ENCODE results near the gene SFXN5. TPM values are rescaled to one million over a fixed set of nuclear protein-coding genes. Genes with fewer than 3 reads are reported as not detected.

The SFXN5 gene
- total and polyA plus RNA-seq, 2 donors (not counting 3 experiments of a cell fraction or from before 2014, with no cell fraction given), result 18.7 to 28.6 TPM

GRCh38 chr2:72980535-72981217, 90.8 kb downstream of the SFXN5 start:
- H3K9ac ChIP-seq (replicated peaks; ENCODE audit: extremely low read depth, insufficient read depth, low read length), result no peak overlapping the region
- no peaks in the 10 kb centered on the region for H4K20me1 ChIP-seq (replicated peaks; ENCODE audit: control insufficient read depth, extremely low read depth, insufficient read depth, low read length)
- ChIA-PET POLR2A (interaction anchor here (0.6 kb wide), 1 partner anchor 864 kb away, joined by 3 read pairs; no protein-coding TSS in a partner anchor), CTCF (interaction anchor here (1.0 to 1.6 kb wide), 3 partner anchors 87 to 176 kb away, joined by 3 to 10 read pairs (median 5); no protein-coding TSS in a partner anchor)
- H3K27ac ChIP-seq (ENCODE audit: insufficient read depth, low read depth, low read length), result no peak overlapping the region
- no peaks in the 10 kb centered on the region for H3K9me1 ChIP-seq (replicated peaks; ENCODE audit: control insufficient read depth, extremely low read depth, insufficient read depth, low read length)
- dilution Hi-C loops (cut with MboI; ENCODE audit: extremely low pct_ligation_motif_present, low sequenced_read_pairs) (no loop called here), intact Hi-C loops (cut with micrococcal nuclease) (no loop called here)
- no peaks in the 10 kb centered on the region for H3K79me2 ChIP-seq (ENCODE audit: control insufficient read depth, insufficient read depth, low read length)
- no peaks in the 10 kb centered on the region for H3K27me3 ChIP-seq (ENCODE audit: control insufficient read depth in 2 of 2, insufficient read depth in 2 of 2, low read length in 2 of 2)
- H3K36me3 ChIP-seq (ENCODE audit: control insufficient read depth in 2 of 2, extremely low read depth in 1 of 2, insufficient read depth in 2 of 2, low read length in 2 of 2), result no peaks in the 10 kb centered on the region
- H2AFZ ChIP-seq (ENCODE audit: low read depth, low read length), result no peak overlapping the region
- no peak overlapping the region for H3K4me2 ChIP-seq (ENCODE audit: insufficient read depth, low read length)
- no peak for DNase-seq (ENCODE audit: low read depth, low spot score)
- no peaks in the 10 kb centered on the region for H3K9me3 ChIP-seq (replicated peaks; ENCODE audit: control insufficient read depth, insufficient read depth, low read length)
- no peak overlapping the region for H3K4me3 ChIP-seq (replicated peaks in 1 of 3; ENCODE audit: insufficient read depth in 1 of 3, low read depth in 1 of 3, low read length in 3 of 3)
- no peak for FAIRE-seq
- TF ChIP-seq CTCF (IDR thresholded peaks at IDR 0.05; ENCODE audit: extremely low read depth in 1 of 2, insufficient read depth in 1 of 2, low read depth in 1 of 2, low read length in 2 of 2), result no peak
- no peak for TF ChIP-seq MYC (IDR thresholded peaks at IDR 0.05; ENCODE audit: low read depth, low read length)
- TF ChIP-seq MAX (IDR thresholded peaks at IDR 0.05; ENCODE audit: insufficient read depth, insufficient read length), result no peak
- no peak for TF ChIP-seq POLR2AphosphoS5 (IDR thresholded peaks at IDR 0.05; ENCODE audit: insufficient read depth, low read depth, low read length)
- TF ChIP-seq GATA2 (IDR thresholded peaks at IDR 0.05; ENCODE audit: insufficient read depth, insufficient read length, low read depth, low read length), result no peak
- no peak for TF ChIP-seq JUN (IDR thresholded peaks at IDR 0.05; ENCODE audit: borderline replicate concordance, insufficient read depth, insufficient read length, low read depth)
- TF ChIP-seq EZH2 (IDR thresholded peaks at IDR 0.05; ENCODE audit: borderline replicate concordance, low read depth, low read length, severe bottlenecking), result no peak
- TF ChIP-seq POLR2A (IDR thresholded peaks at IDR 0.05; ENCODE audit: low read depth, low read length), result no peak
- peaks cover 5% of the 10 kb centered on the region for H3K4me1 ChIP-seq (ENCODE audit: control insufficient read depth, extremely low read depth, insufficient read depth, low read length)
- no TSS peak for BruUV-seq (replicated peaks)
